ENCODE data around the gene DNAL4.

Gene DNAL4

GRCh38 chr22:38748487-38749136 lies 45.3 kb downstream of the DNAL4 start:
- H3K4me3 ChIP-seq (ENCODE audit: low read depth, low read length), result no peak overlapping the region
- DNase-seq (ENCODE audit: low read depth), result no peak
- in situ Hi-C loops (cut with HindIII; ENCODE audit: low sequenced_read_pairs), result no loop called here
- TF ChIP-seq CTCF (IDR thresholded peaks at IDR 0.05; ENCODE audit: low read depth, low read length, missing control alignments), result no peak

GRCh38 chr22:38745676-38746460 lies 48.1 kb downstream of the DNAL4 start:
- H3K4me3 ChIP-seq (ENCODE audit: low read depth, low read length), result no peak overlapping the region
- no peak for DNase-seq (ENCODE audit: low read depth)
- in situ Hi-C loops (cut with HindIII; ENCODE audit: low sequenced_read_pairs), result no loop called here
- no peak for TF ChIP-seq CTCF (IDR thresholded peaks at IDR 0.05; ENCODE audit: low read depth, low read length, missing control alignments)

- in situ Hi-C loops (cut with HindIII; ENCODE audit: low sequenced_read_pairs), result no loop called here
- DNase-seq (ENCODE audit: low read depth), result no peak
- TF ChIP-seq CTCF (IDR thresholded peaks at IDR 0.05; ENCODE audit: low read depth, low read length, missing control alignments), result no peak
- no peak overlapping the region for H3K4me3 ChIP-seq (ENCODE audit: low read depth, low read length)
These were observed 49.0 kb downstream of the DNAL4 start for GRCh38 chr22:38744981-38745380.

- in situ Hi-C loops (cut with HindIII; ENCODE audit: low sequenced_read_pairs), result no loop called here
- DNase-seq (ENCODE audit: low read depth), result no peak
- no peak for TF ChIP-seq CTCF (IDR thresholded peaks at IDR 0.05; ENCODE audit: low read depth, low read length, missing control alignments)
- H3K4me3 ChIP-seq (ENCODE audit: low read depth, low read length), result no peak overlapping the region
These were observed 51.6 kb downstream of the DNAL4 start for GRCh38 chr22:38742176-38742942.

GRCh38 chr22:38741576-38741975 lies 52.4 kb downstream of the DNAL4 start:
- in situ Hi-C loops (cut with HindIII; ENCODE audit: low sequenced_read_pairs), result no loop called here
- no peak for TF ChIP-seq CTCF (IDR thresholded peaks at IDR 0.05; ENCODE audit: low read depth, low read length, missing control alignments)
- no peak overlapping the region for H3K4me3 ChIP-seq (ENCODE audit: low read depth, low read length)
- DNase-seq (ENCODE audit: low read depth), result no peak

GRCh38 chr22:38741166-38741565 lies 52.8 kb downstream of the DNAL4 start:
- in situ Hi-C loops (cut with HindIII; ENCODE audit: low sequenced_read_pairs), result no loop called here
- no peak overlapping the region for H3K4me3 ChIP-seq (ENCODE audit: low read depth, low read length)

More at GRCh38 chr22:38741166-38741565, 52.8 kb downstream of the DNAL4 start:
- no peak for TF ChIP-seq CTCF (IDR thresholded peaks at IDR 0.05; ENCODE audit: low read depth, low read length, missing control alignments)
- no peak for DNase-seq (ENCODE audit: low read depth)
